Epidermal melanocyte (primary cell): ENCODE measurements around the gene SYCE1L.
A peak's percentile ranks its signal among the peaks of the same experiment; 100 is the strongest.
"Not testable (repeated sequence)": the region's sequence is repeated elsewhere in the genome, so short reads cannot be mapped to it uniquely, and the experiment has no call there.

Source experiments
- DNase-seq: peaks from one replicate; pipeline ENCODE4 v3.0.0; 2011; ENCODE audit warnings: low spot score; ENCODE audit not compliant: insufficient read length

Gene SYCE1L, protein sequence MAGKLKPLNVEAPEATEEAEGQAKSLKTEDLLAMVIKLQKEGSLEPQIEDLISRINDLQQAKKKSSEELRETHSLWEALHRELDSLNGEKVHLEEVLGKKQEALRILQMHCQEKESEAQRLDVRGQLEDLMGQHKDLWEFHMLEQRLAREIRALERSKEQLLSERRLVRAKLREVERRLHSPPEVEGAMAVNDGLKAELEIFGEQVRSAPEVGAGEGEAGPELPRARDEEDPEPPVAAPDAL

DNA sequence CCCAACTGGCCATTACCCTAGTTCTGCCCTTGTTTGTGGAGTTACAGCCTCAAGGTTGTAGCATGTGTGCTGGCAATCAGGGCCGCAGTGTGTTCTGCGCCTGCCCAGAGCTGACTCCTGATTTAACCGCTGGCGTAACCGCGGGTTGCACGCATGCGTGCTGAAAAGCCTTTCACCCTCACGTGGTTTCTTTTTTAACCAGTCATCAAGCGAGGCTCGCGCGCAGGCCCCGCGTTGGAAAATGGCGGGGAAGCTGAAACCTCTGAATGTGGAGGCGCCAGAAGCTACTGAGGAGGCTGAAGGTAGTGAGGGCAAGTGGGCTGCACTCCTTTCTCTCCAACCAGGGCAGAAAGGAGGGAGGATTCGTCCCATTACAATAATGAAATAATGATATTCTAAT, at the start of gene SYCE1L:
Gene SYCE1L, plus strand, starts transcription at position 198 of the 400 bp plus-strand sequence. Its CDS starts 44 bp downstream, at position 242.
- no peak for DNase-seq

DNA sequence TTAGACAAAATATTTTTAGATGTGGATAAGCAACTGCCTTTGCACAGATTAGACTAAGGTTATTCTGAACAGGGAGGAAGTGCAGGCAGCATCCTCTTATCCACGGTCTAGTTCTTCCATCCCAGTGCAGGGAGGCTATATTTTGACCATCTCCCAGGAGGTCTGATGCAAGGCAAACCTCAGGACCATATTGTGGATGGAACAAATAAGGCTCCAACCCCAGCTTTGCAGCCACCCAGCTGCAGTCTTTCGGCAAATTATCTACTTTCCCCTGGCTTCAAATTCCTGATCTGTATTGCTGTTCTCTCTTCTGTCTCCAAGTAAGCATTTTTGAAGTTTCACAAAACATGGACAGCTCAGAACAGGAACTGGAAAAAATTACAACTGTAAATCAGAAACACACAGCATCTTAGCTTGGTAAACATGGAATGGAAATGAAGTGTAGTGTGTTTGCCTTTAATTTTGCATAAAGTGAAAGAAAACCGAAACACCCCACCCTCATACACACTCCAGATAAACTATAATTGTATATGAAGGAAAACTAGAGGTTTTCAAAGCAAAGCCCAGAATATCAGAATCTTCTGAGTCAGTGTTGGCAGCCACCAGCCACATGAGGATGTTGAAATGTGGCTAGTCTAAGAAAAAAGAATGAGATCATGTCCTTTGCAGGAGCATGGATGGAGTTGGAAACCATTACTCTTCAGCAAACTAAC, 41.7 kb upstream of the SYCE1L start:
- DNase-seq, result no peak

DNA sequence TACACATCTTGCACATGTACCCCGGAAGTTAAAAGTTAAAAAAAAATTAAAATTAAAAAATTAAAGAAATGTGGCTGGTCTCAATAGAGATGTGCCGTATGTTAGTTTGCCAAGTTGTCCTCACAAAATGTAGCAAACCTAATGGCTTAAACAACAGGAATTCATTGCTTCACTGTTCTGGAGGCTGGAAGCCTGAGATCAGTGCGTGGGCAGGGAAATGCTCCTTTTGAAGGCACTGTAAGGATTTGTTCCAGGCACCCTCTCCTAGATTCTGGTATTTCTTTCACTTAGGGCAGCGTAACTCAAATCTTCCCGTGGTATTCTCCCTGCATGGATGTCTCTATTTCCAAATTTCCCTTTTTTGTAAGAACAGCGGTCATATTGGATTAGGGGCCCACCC, 40.9 kb upstream of the SYCE1L start:
- no peak for DNase-seq

DNA sequence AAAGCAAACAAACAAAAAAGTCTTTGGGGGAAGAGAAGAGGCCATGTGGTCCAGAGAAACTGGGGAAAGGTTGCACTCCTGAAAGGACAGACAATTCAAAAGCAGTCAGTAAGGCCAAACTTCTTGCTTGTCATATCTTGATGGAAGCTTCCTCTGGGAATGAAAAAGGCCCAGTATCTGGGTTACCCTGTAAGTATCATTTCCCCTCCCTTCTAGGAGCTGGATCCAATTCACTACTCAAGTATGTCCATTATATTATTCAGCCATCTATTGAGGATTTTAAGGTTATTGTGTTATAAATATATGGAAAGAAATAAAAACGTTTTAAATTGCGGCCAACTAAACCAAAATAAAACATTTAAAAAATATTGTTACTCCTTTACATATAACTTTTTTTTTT, 34.2 kb upstream of the SYCE1L start:
- no peak for DNase-seq

DNA sequence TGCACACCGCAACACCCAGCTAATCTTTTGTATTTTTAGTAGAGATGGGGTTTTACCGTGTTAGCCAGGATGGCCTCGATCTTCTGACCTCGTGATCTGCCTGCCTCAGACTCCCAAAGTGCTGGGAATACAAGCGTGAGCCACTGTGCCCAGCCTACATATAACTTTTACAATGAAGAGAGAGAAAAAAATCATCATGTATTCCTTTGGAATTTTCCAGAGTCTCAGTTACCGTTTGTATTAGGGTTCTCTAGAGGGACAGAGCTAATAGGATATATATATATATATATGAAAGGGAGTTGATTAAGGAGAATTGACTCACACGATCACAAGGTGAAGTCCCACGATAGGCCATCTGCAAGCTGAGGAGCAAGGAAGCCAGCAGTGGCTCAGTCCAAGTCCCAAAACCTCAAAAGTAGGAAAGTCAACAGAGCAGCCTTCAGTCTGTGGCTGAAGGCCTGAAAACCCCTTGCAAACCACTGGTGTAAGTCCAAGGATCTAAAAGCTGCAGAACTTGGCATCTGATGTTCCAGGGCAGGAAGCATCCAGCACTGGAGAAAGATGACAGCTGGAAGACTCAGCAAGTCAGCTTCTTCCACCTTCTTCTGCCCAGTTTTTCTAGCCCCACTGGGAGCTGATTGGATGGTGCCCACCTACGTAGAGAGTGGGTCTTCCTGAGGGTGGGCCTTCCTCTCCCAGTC, 33.5 kb upstream of the SYCE1L start:
- DNase-seq, result not testable (repeated sequence)

DNA sequence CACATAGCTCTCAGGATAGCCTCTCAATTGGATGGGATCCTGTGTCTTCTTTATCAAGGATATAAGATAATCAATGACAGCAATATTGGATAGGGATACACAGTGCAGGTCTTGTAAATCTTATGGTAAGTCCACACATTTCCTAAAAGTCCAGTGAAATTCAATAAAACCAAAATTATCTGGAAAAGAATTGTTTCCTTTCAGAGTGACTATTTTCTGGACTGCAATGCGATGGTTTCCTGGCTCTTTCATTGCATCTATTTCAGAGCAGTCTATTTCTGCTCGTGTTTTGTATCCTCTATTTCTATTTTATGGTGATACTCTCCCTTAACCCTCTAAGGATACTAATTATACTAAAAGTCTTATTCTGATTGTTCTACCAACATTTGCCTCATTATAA, 32.5 kb upstream of the SYCE1L start:
- DNase-seq, result no peak

DNA sequence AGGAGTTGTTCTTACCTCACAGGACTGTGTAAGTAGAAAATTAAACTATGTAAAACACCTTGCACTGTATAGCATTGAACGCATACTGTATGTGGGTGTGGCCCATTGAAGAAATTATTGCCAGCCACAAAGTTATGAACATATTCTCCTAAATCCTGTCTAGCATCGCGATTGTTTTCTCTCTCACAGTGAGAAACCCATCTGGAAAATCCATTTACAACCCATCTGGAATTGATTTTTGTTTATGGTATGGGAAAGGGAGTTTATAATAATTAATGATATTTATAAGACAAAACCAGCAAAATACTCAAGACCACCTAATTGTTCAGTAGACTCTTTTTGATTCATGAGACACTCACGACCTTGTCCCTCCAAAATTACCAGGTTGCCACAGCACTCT, 30.3 kb upstream of the SYCE1L start:
- DNase-seq, result no peak

DNA sequence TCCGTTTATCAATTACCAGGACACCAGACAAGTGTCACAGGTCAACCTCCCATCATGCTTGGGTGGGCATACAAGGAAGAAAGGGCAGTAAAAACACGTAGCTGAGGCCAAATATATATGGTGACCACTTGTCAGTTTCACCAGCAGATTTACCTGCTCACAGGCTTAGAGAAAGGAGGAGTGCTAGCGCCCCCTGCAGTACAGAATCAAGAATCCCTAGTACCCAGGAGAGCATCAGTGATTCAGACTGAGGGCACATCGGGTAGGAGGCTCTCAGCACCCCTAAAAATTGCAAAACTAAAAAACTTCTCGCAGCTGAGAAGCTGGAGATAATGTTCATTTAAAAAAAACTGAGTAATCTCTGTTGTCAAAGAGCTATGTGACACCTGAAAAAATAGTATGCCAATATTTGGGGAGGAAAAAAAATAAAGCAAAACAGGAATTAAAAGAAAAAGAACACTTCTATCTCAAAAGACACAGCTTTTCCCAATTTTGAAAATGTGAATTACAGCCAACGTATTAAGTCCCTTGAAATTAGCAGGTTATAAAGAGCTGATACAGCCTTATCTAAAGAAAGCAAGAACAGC, 29.5 kb upstream of the SYCE1L start:
- no peak for DNase-seq

DNA sequence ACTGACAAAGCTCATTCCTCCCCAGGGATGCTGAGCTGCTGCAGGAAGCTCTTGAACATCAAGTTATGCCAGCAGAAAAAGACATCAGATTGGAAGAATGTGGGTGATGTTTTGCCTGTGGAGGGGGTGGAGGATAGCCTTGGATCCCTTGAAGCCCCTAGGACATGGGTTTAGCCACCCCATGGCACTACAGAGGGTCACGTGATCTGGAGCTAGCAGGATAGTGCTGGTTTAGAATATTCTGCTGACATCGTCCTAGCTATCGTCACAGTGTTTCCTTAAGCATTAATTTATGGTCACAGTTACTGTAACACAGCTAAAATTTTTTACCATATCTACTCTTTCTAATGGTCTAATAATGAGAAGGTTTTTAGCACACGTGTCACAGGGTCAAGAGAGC, 28.4 kb upstream of the SYCE1L start:
- DNase-seq, result no peak

DNA sequence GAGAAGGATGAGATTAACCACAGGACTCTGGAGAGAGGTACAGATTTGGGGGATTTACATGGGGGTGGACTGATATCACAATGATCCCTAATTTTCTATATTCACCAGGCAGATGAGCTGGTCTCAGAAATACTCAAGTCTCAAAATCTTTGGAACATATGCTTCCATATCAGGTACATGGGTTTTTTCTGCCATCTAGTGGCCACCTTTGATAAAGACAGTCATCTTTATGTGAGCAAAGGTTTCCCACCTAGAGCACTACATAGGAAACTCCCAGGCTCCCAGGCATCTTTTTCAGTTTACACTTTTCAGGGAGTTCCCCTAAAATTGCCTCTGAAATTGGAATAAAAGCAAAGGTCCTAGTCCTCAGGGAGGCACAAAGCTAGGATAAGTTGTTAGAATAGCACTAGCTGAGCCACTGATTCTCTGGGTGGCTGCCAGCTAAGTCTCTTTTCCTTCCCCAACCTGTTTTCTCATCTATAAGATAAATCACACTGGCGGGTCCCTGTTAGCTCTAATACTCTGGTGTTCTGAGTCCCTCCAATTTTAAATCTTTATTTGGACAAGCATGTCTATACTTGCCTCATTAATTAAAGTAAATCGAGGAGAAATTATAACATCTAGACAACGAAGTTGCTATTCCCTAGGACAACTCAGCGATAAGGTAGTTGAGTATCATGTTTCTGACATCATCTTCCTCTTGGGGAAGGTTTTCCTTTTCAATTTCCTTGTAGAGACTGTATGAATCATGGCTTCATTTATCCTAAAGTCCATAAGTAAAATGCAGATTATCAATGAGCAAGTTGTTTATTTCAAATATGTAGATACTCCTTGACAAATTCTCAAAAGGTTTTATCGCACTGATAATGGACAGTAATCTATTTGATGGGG, 27.2 kb upstream of the SYCE1L start:
- DNase-seq, result peak; percentile 75

DNA sequence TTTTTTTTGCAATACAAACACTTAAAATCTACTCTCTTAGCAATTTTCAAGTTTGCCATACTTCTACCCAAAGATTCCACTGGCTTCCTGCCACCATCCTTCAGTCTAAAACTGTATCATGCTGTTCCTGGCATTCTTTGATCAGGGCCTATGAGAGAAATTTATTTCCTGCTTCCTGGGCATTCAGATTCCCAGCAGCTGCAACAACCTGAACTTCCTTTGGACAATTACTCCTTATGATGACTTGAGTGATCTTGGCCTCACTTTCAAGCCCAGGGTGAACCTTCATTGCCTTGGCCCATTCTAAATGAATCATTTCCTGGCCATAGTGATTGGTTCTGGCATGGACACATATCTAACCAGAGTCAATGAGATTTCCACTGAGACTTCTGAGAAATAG, 26.3 kb upstream of the SYCE1L start:
- DNase-seq, result no peak

DNA sequence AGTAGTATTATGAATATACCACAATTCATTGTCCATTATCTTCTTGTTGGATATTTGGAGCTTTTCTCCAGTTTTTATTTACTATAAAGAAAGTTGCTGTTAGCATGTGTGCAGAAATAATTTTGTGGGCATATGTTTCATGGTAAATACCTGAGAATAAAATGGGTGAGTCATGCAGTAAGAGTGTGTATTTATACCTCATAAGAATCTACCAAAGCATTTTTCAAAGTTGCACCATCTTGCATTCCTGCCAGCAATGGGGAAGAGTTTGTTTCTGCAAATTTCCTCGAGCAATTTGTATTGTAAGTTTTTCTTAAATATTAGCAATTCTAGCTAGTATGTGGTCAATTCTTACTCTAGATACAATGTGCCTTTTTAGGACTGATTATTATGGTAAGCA, 16.1 kb upstream of the SYCE1L start:
- no peak for DNase-seq

DNA sequence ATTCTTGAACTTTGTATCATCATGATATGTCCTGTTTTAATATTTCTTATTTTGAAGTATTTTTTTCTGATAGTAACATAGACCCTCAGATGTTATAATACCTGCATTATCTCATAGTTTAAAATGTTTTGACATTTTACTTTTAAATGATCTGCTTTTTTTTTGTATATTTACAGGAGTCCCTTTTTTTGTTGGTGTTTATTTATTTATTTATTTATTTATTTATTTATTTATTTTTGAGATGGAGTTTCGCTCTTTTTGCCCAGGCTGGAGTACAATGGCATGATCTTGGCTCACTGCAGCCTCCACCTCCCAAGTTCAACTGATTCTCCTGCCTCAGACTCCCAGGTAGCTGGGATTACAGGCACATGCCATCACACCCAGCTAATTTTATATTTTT, 12.9 kb upstream of the SYCE1L start:
- DNase-seq, result not testable (repeated sequence)

DNA sequence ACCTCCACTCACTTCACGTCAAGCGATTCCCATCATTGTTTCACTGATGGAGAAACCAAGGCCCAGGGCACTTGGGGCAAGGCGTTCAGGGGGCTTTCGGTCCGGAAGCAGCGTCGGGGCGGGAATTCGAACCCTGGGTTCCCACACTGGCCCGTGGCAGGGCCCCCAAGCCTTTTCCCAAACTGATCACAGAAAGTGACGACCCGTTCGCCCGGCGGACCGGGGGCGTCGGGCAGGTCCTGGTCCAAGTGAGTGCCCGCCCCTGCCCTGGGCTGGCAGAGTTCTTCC, 9.1 kb upstream of the SYCE1L start:
- DNase-seq, result no peak

DNA sequence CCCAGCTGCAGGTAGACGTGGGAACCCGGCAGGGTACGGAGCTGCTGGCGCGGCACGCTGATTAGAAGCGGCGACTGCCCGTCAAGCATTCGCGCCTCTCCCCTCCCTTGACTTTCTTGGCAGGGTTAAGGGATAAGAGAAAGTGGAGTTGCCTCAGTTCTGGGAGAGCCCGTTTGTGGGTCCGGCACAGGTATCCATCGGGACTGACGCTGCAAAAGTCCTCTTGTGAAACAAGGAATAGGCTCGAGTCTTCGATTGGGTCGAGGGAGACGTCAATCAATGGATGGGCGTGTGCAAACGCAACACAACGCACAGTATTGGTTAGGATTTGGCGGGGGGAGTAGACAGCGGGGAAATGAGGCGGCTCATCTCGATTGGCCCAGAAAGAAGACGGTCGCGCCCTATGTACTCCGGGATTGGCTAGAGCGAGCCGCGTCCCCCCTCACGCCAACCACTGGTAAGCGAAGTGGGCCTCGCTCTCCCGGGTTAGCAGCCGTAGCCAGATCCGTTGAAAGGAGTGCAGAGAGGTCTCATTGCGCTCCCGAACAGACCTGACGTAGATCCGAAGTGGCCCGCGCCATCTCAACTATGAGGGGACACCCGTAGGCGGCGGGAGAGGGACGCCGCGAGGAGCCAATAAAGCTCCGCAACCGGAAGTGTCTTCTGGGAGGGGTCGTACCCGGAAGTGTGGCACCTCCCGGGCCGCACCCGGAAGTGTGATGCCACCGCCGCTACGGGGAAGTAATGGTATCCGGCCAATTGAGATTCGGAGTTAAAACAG, 8.5 kb upstream of the SYCE1L start, which contains the start of gene MON1B:
Gene MON1B, plus strand, starts transcription at position 713 of the 781 bp plus-strand sequence. CDS start 296 bp downstream, outside the sequence.
- DNase-seq, result peak; percentile 98

DNA sequence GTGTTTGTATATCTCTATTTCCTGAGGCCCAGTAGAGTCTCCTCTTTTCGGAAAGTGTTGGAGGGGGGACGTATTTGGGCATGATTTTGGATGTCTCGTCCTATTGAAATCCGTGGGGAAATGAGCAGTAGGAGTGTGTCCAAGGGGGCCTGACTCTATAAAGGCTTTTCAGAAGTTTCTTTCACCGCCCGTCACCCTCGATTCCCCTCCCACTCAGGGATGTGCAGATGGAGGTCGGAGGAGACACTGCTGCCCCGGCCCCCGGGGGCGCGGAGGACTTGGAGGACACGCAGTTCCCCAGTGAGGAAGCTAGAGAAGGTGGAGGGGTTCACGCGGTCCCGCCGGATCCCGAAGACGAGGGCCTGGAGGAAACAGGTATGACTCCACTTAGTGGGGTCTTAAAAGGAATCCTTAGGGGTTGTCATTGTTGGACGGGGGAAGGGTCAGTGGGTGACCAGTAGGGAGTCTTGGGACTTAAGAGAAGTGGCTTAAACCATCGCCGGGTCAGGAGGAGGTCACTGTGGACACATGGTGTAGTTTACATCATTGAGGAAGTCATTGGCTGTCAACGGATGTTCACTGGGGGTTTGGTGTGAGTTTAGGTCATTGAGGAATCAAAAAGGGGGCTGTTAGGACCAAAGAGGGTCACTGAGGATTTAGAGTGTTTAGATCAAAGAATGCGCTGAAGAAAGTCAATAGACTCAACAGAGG, 7.8 kb upstream of the SYCE1L start:
- DNase-seq, result no peak

DNA sequence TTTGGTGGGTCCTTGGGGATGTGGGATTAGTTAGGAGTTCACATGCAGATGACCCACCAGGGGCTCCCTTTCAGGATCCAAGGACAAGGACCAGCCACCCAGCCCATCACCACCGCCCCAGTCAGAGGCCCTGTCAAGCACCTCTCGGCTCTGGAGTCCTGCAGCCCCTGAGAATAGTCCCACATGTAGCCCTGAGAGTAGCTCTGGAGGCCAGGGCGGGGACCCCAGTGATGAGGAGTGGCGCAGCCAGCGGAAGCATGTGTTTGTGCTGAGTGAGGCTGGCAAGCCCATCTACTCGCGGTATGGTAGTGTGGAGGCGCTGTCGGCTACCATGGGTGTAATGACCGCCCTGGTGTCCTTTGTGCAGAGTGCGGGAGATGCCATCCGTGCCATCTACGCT, 5.8 kb upstream of the SYCE1L start:
- DNase-seq, result no peak

DNA sequence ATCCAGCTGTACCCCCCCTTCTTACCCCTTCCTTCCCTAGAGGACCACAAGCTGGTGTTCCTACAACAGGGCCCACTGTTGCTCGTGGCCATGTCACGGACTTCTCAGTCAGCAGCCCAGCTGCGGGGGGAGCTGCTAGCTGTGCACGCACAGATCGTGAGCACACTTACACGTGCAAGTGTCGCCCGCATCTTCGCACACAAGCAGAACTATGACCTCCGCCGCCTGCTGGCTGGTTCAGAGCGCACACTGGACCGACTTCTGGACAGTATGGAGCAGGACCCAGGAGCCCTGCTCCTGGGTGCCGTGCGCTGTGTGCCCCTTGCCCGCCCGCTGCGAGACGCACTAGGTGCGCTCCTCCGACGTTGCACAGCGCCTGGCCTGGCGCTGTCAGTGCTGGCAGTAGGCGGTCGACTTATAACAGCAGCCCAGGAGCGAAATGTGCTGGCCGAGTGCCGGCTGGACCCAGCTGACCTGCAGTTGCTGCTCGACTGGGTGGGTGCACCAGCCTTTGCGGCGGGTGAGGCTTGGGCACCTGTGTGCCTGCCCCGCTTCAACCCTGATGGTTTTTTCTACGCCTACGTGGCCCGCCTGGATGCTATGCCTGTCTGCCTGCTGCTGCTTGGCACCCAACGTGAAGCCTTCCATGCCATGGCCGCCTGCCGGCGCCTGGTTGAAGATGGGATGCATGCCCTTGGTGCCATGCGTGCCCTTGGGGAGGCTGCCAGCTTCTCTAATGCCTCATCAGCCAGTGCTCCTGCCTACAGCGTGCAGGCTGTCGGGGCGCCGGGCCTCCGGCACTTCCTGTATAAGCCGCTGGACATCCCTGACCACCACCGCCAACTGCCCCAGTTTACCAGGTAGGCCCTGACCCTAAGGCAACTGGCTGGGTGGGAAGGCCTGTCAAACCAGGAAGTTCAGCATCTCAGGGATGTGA, 4.6 kb upstream of the SYCE1L start:
- DNase-seq, result no peak

DNA sequence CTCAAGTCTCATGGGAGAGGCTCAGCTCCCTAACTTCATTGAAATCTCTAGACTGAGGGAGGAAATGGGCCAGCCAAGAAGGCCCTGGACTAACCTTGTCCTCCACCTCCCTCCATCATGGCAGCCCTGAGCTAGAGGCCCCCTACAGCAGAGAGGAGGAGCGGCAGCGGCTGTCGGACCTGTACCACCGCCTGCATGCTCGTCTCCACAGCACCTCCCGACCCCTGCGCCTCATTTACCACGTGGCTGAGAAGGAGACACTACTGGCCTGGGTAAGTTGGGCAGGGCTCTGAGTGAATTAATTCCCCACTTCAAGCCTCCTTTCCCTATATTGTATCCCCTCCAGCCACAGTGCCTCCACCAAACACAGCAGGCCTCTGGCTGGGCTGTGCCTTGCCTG, 3.8 kb upstream of the SYCE1L start:
- no peak for DNase-seq
